Glutamatergic neuron (in vitro differentiated cells): ENCODE results near the gene CSPG4. TPM values are rescaled to one million over a fixed set of nuclear protein-coding genes. Genes with fewer than 3 reads are reported as not detected.
"Not testable (repeated sequence)": the region's sequence is repeated elsewhere in the genome, so short reads cannot be mapped to it uniquely, and the experiment has no call there.

ENCODE experiments used
- DNase-seq: peaks from one replicate; pipeline ENCODE4 v3.0.0; 2022
- H3K27ac Mint-ChIP-seq: one replicate; pipeline ENCODE4 v1.8.0; 2020; ENCODE audit warnings: mild to moderate bottlenecking, mixed read lengths, inconsistent platforms; ENCODE audit not compliant: unreplicated experiment
- H3K27me3 Mint-ChIP-seq: one replicate; pipeline ENCODE4 v1.8.0; 2020; ENCODE audit warnings: mild to moderate bottlenecking, moderate library complexity, mixed read lengths, inconsistent platforms; ENCODE audit not compliant: unreplicated experiment
- H3K36me3 Mint-ChIP-seq: one replicate; pipeline ENCODE4 v1.8.0; 2020; ENCODE audit warnings: mild to moderate bottlenecking, mixed read lengths, inconsistent platforms; ENCODE audit not compliant: unreplicated experiment
- H3K4me1 Mint-ChIP-seq: one replicate; pipeline ENCODE4 v1.8.0; 2020; ENCODE audit warnings: mild to moderate bottlenecking, low read depth, mixed read lengths, inconsistent platforms; ENCODE audit not compliant: unreplicated experiment
- H3K4me3 Mint-ChIP-seq: one replicate; pipeline ENCODE4 v1.8.0; 2020; ENCODE audit warnings: mild to moderate bottlenecking, mixed read lengths, inconsistent platforms; ENCODE audit not compliant: unreplicated experiment
- H3K9me3 Mint-ChIP-seq: one replicate; pipeline ENCODE4 v1.8.0; 2020; ENCODE audit warnings: mild to moderate bottlenecking, moderate library complexity, mixed read lengths, inconsistent platforms; ENCODE audit not compliant: unreplicated experiment
- CTCF ChIP-seq: fragments of 200-600 bp; sonication (generic); IDR thresholded peaks from one replicate; pipeline ENCODE4 v1.5.0; 2021; ENCODE audit not compliant: partially characterized antibody, unreplicated experiment
- total RNA-seq: library from RNA; stranded (reverse); fragmentation: NEBNext Ultra II Directional; extraction: Animal tissue kit (Norgen Biotek cat#: 25700); gene quantifications from one replicate; pipeline ENCODE4 v1.2.1, GENCODE V29; 2021; ENCODE audit not compliant: unreplicated experiment

CSPG4 gene
- total RNA-seq, 1 donor from 2014 or later: 1.1 TPM

- no peak for TF ChIP-seq CTCF
- peaks cover 4% of the 10 kb centered on the region for H3K9me3 Mint-ChIP-seq
- H3K27ac Mint-ChIP-seq: no peak overlapping the region
- H3K27me3 Mint-ChIP-seq: peaks cover 5% of the 10 kb centered on the region
- H3K36me3 Mint-ChIP-seq: no peaks in the 10 kb centered on the region
- no peak overlapping the region for H3K4me3 Mint-ChIP-seq
- no peak for DNase-seq
- peaks cover 3% of the 10 kb centered on the region for H3K4me1 Mint-ChIP-seq
Measured at GRCh38 chr15:75684648-75685047, 28.0 kb downstream of the CSPG4 start.

GRCh38 chr15:75683646-75684312 lies 28.9 kb downstream of the CSPG4 start:
- peak; percentile 87 for TF ChIP-seq CTCF
- H3K27me3 Mint-ChIP-seq, H3K27ac Mint-ChIP-seq, H3K4me1 Mint-ChIP-seq, H3K9me3 Mint-ChIP-seq, H3K36me3 Mint-ChIP-seq, H3K4me3 Mint-ChIP-seq: not testable (repeated sequence)
- peak; percentile 89 for DNase-seq

- peaks cover 4% of the 10 kb centered on the region for H3K27me3 Mint-ChIP-seq
- peaks cover 6% of the 10 kb centered on the region for H3K4me1 Mint-ChIP-seq
- no peak for TF ChIP-seq CTCF
- H3K27ac Mint-ChIP-seq: no peak overlapping the region
- DNase-seq: no peak
- no peak overlapping the region for H3K4me3 Mint-ChIP-seq
- peaks cover 6% of the 10 kb centered on the region for H3K9me3 Mint-ChIP-seq
- H3K36me3 Mint-ChIP-seq: no peaks in the 10 kb centered on the region
Measured at GRCh38 chr15:75682181-75683135, 30.2 kb downstream of the CSPG4 start.

- peaks cover 6% of the 10 kb centered on the region for H3K9me3 Mint-ChIP-seq
- TF ChIP-seq CTCF: no peak
- H3K27ac Mint-ChIP-seq: no peak overlapping the region
- no peaks in the 10 kb centered on the region for H3K36me3 Mint-ChIP-seq
- DNase-seq: no peak
- peaks cover 6% of the 10 kb centered on the region for H3K4me1 Mint-ChIP-seq
- no peak overlapping the region for H3K4me3 Mint-ChIP-seq
- peaks cover 4% of the 10 kb centered on the region for H3K27me3 Mint-ChIP-seq
Measured at GRCh38 chr15:75680007-75680789, 32.5 kb downstream of the CSPG4 start.

- H3K9me3 Mint-ChIP-seq, H3K27ac Mint-ChIP-seq, H3K36me3 Mint-ChIP-seq, H3K4me1 Mint-ChIP-seq, DNase-seq, H3K4me3 Mint-ChIP-seq, H3K27me3 Mint-ChIP-seq: not testable (repeated sequence)
Measured at GRCh38 chr15:75678324-75678690, 34.3 kb downstream of the CSPG4 start.
